ENCODE results near the gene TSEN54. TPM values are rescaled to one million over a fixed set of nuclear protein-coding genes. Genes with fewer than 3 reads are reported as not detected.

Gene TSEN54
- total RNA-seq, 1 experiment from 2014 or later: 74.5 TPM

DNA sequence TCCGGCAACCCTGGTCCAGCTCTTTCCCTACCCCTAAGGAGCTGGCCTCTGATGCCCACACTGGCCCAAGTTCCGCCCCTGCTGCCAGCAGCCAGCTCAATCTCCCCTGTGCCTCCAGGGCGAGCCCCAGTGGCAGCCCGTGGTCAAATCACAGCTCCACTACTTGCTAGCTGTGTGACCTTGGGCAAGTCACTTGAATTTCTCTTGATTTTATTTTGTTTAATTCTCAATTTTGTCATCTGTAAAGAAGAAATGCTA lies 11.2 kb upstream of the TSEN54 start:
- H3K27ac Mint-ChIP-seq (ENCODE audit: unreplicated experiment): peak overlapping the region; percentile 15
- TF ChIP-seq, protein P1, sequence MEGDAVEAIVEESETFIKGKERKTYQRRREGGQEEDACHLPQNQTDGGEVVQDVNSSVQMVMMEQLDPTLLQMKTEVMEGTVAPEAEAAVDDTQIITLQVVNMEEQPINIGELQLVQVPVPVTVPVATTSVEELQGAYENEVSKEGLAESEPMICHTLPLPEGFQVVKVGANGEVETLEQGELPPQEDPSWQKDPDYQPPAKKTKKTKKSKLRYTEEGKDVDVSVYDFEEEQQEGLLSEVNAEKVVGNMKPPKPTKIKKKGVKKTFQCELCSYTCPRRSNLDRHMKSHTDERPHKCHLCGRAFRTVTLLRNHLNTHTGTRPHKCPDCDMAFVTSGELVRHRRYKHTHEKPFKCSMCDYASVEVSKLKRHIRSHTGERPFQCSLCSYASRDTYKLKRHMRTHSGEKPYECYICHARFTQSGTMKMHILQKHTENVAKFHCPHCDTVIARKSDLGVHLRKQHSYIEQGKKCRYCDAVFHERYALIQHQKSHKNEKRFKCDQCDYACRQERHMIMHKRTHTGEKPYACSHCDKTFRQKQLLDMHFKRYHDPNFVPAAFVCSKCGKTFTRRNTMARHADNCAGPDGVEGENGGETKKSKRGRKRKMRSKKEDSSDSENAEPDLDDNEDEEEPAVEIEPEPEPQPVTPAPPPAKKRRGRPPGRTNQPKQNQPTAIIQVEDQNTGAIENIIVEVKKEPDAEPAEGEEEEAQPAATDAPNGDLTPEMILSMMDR (IDR thresholded peaks at IDR 0.05; ENCODE audit: insufficient read depth in 1 of 2, low read depth in 1 of 2, low read length in 1 of 2, severe bottlenecking in 1 of 2, unreplicated experiment in 1 of 2): no peak
- DNase-seq: no peak
- H3K36me3 Mint-ChIP-seq (ENCODE audit: insufficient read depth, unreplicated experiment): peaks cover 62% of the 10 kb centered on the region
- ChIA-PET POLR2A (no interaction called here), CTCF (interaction anchor here (2.1 kb wide), 1 partner anchor 11 kb away, joined by 7 read pairs; the partner anchor contains the start of gene TSEN54)
- Histone ChIP-seq H3K27me3 (replicated peaks; ENCODE audit: control insufficient read depth, insufficient read depth, low read length) (no peaks in the 10 kb centered on the region), H3K36me3 (ENCODE audit: control insufficient read depth, insufficient read depth, low read length) (peaks cover 1% of the 10 kb centered on the region; the same call in 1 of the 2 replicates), H3K4me3 (ENCODE audit: low read depth, low read length) (no peak overlapping the region), H3K9me3 (no peaks in the 10 kb centered on the region), H3K4me1 (peaks cover 4% of the 10 kb centered on the region; the same call in 1 of the 2 replicates)
- no TSS peak for BruUV-seq (replicated peaks)
- intact Hi-C loops (cut with micrococcal nuclease; ENCODE audit: unreplicated experiment): no loop called here
- H3K4me1 Mint-ChIP-seq (ENCODE audit: low read depth, unreplicated experiment): peaks cover 9% of the 10 kb centered on the region
- no peaks in the 10 kb centered on the region for H3K9me3 Mint-ChIP-seq (ENCODE audit: unreplicated experiment)
- H3K27me3 Mint-ChIP-seq (ENCODE audit: insufficient read depth, unreplicated experiment): no peaks in the 10 kb centered on the region
- H3K4me3 Mint-ChIP-seq (ENCODE audit: unreplicated experiment): no peak overlapping the region

DNA sequence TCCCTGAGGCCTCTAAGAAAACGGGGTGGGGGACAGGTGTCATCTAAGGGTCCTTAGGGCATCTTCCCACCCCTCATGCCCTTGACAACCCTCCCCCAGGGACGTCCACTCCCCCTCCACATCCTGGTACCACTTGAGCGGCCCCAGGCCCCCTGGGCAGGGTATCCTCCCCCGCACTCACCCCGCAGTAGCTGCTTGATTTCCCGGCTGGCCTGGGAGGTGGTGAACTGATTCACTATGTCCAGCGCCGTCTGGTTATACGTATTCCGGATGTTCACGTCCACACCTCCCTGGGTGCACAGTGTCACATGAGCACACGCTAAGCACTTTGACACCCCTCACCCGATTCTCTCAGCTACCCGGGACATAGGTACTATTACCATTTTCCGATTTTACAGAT lies 10.7 kb upstream of the TSEN54 start:
- peaks cover 9% of the 10 kb centered on the region for H3K4me1 Mint-ChIP-seq (ENCODE audit: low read depth, unreplicated experiment)
- intact Hi-C loops (cut with micrococcal nuclease; ENCODE audit: unreplicated experiment): no loop called here
- BruUV-seq (replicated peaks): no TSS peak
- DNase-seq: no peak
- no peaks in the 10 kb centered on the region for H3K27me3 ChIP-seq (replicated peaks; ENCODE audit: control insufficient read depth, insufficient read depth, low read length)
- H3K27ac Mint-ChIP-seq (ENCODE audit: unreplicated experiment): no peak overlapping the region
- H3K36me3 Mint-ChIP-seq (ENCODE audit: insufficient read depth, unreplicated experiment): peaks cover 58% of the 10 kb centered on the region
- H3K4me1 ChIP-seq: peaks cover 4% of the 10 kb centered on the region; the same call in 1 of the 2 replicates
- peaks cover 1% of the 10 kb centered on the region; the same call in 1 of the 2 replicates for H3K36me3 ChIP-seq (ENCODE audit: control insufficient read depth, insufficient read depth, low read length)
- no peaks in the 10 kb centered on the region for H3K27me3 Mint-ChIP-seq (ENCODE audit: insufficient read depth, unreplicated experiment)
- no peak overlapping the region for H3K4me3 Mint-ChIP-seq (ENCODE audit: unreplicated experiment)
- H3K9me3 Mint-ChIP-seq (ENCODE audit: unreplicated experiment): no peaks in the 10 kb centered on the region
- ChIA-PET CTCF (interaction anchor here (2.1 kb wide), 1 partner anchor 11 kb away, joined by 7 read pairs; the partner anchor contains the start of gene TSEN54), POLR2A (no interaction called here)
- TF ChIP-seq, protein P1 (IDR thresholded peaks at IDR 0.05; ENCODE audit: insufficient read depth in 1 of 2, low read depth in 1 of 2, low read length in 1 of 2, severe bottlenecking in 1 of 2, unreplicated experiment in 1 of 2): no peak
- H3K9me3 ChIP-seq: no peaks in the 10 kb centered on the region
- no peak overlapping the region for H3K4me3 ChIP-seq (ENCODE audit: low read depth, low read length)

DNA sequence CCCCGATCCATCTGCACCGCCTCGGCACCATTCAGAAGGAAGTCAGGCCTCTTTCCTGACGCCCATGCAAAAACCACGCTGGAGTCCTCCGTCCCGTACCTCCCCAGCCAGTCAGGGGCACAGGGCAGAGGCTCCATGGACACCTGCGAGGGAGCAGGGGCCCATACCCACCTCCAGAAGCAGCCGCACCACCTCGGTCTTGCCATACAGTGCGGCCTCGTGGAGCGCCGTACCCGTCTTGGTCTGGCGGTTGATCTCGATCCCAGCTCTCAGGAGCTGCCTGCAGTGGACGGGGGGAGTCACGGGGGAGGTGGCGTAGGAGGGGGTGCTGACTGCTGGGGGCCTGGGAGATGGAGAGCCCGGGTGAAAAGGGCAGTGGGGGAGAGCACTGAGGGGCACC lies 10.2 kb upstream of the TSEN54 start:
- Histone ChIP-seq H3K9me3 (no peaks in the 10 kb centered on the region), H3K4me1 (peaks cover 4% of the 10 kb centered on the region; the same call in 1 of the 2 replicates), H3K27me3 (replicated peaks; ENCODE audit: control insufficient read depth, insufficient read depth, low read length) (no peaks in the 10 kb centered on the region), H3K4me3 (ENCODE audit: low read depth, low read length) (no peak overlapping the region), H3K36me3 (ENCODE audit: control insufficient read depth, insufficient read depth, low read length) (peaks cover 1% of the 10 kb centered on the region)
- CTCF ChIA-PET: interaction anchor here (2.1 kb wide), 1 partner anchor 10 kb away, joined by 7 read pairs; the partner anchor contains the start of gene TSEN54
- H3K27me3 Mint-ChIP-seq (ENCODE audit: insufficient read depth, unreplicated experiment): no peaks in the 10 kb centered on the region
- H3K9me3 Mint-ChIP-seq (ENCODE audit: unreplicated experiment): no peaks in the 10 kb centered on the region
- H3K4me3 Mint-ChIP-seq (ENCODE audit: unreplicated experiment): no peak overlapping the region
- no peak for DNase-seq
- no peak overlapping the region for H3K27ac Mint-ChIP-seq (ENCODE audit: unreplicated experiment)
- H3K4me1 Mint-ChIP-seq (ENCODE audit: low read depth, unreplicated experiment): peaks cover 9% of the 10 kb centered on the region
- H3K36me3 Mint-ChIP-seq (ENCODE audit: insufficient read depth, unreplicated experiment): peaks cover 58% of the 10 kb centered on the region
- TF ChIP-seq, protein P1 (IDR thresholded peaks at IDR 0.05; ENCODE audit: insufficient read depth in 1 of 2, low read depth in 1 of 2, low read length in 1 of 2, severe bottlenecking in 1 of 2, unreplicated experiment in 1 of 2): no peak
- POLR2A ChIA-PET: no interaction called here
- intact Hi-C loops (cut with micrococcal nuclease; ENCODE audit: unreplicated experiment): no loop called here
- no TSS peak for BruUV-seq (replicated peaks)

Data from Caco-2 (cell line).